Measurements from ENCODE around the gene MRPL11. TPM values are rescaled to one million over a fixed set of nuclear protein-coding genes. Genes with fewer than 3 reads are reported as not detected.

Gene MRPL11
- total RNA-seq, 1 experiment from 2014 or later, result 105 TPM

GRCh38 chr11:66462911-66463310 lies 24.3 kb upstream of the MRPL11 start:
- Histone ChIP-seq H2AFZ (ENCODE audit: low read length) (no peak overlapping the region), H3K27ac (ENCODE audit: insufficient read length, low read depth, low read length) (no peak overlapping the region), H4K20me1 (ENCODE audit: control insufficient read depth, insufficient read depth, insufficient read length) (no peaks in the 10 kb centered on the region), H3T11ph (ENCODE audit: low read length) (no peak overlapping the region), H2AK5ac (ENCODE audit: insufficient read length, low read length) (no peak overlapping the region), H4K91ac (ENCODE audit: insufficient read length, low read depth, low read length) (no peak overlapping the region), H2BK20ac (ENCODE audit: low read depth, low read length, poor library complexity, severe bottlenecking) (no peak overlapping the region), H2BK120ac (ENCODE audit: low read depth, low read length, poor library complexity, severe bottlenecking) (no peak overlapping the region), H4K8ac (replicated peaks; ENCODE audit: insufficient read length, low read depth, low read length) (no peak overlapping the region), H3K18ac (ENCODE audit: insufficient read length, low read depth, low read length) (no peak overlapping the region), H3K4me1 (ENCODE audit: insufficient read depth, low read length) (no peaks in the 10 kb centered on the region; the same call in 1 of the 2 replicates), H3K4me2 (ENCODE audit: insufficient read depth, insufficient read length, low read length) (no peak overlapping the region), H3K9me3 (ENCODE audit: control insufficient read depth, low read depth, low read length) (no peaks in the 10 kb centered on the region), H4K5ac (ENCODE audit: insufficient read length, low read depth, low read length) (no peak overlapping the region), H2BK15ac (ENCODE audit: low read depth, low read length) (no peak overlapping the region), H3K56ac (ENCODE audit: insufficient read length, low read depth, low read length) (no peak overlapping the region), H3K27me3 (ENCODE audit: insufficient read depth, low read length) (no peaks in the 10 kb centered on the region), H3K14ac (ENCODE audit: insufficient read depth, low read length) (no peak overlapping the region), H3K4ac (ENCODE audit: low read depth, low read length) (no peak overlapping the region), H3K23me2 (ENCODE audit: insufficient read length, low read depth, low read length, poor library complexity, severe bottlenecking) (peaks cover 6% of the 10 kb centered on the region), H3K79me1 (ENCODE audit: insufficient read depth, low read depth, low read length, poor library complexity, severe bottlenecking) (no peaks in the 10 kb centered on the region), H2BK12ac (ENCODE audit: insufficient read length, low read depth, low read length) (no peak overlapping the region), H2BK5ac (ENCODE audit: insufficient read length, low read length) (no peak overlapping the region), H3K79me2 (ENCODE audit: insufficient read depth, low read length) (no peaks in the 10 kb centered on the region), H3K23ac (ENCODE audit: insufficient read length, low read depth, low read length) (no peak overlapping the region), H3K9ac (ENCODE audit: extremely low read depth, insufficient read length, low read length) (no peak overlapping the region)
- peaks cover 16 to 27% of the 10 kb centered on the region in 2 experiments; a peak in 4 of 5 replicates for H3K9me3 Mint-ChIP-seq
- H3K36me3 Mint-ChIP-seq (ENCODE audit: insufficient read depth in 1 of 3, low read depth in 3 of 3), result peaks cover 0 to 23% (median 7%) of the 10 kb centered on the region in 3 experiments; a peak in 5 of 7 replicates
- H3K27me3 Mint-ChIP-seq (ENCODE audit: low read depth), result peaks cover 14% of the 10 kb centered on the region
- H3K27ac Mint-ChIP-seq, result no peak overlapping the region
- WGBS (ENCODE audit: extremely low coverage, insufficient read length, low lambda C conversion rate), result no CpG with 5 or more reads among the region's 3 CpGs
- no peak for TF ChIP-seq CTCF (conservative IDR thresholded peaks at IDR 0.05)
- DNase-seq, result no peak
- peaks cover 12 to 23% of the 10 kb centered on the region in 2 experiments for H3K4me1 Mint-ChIP-seq
- no peak overlapping the region for H3K4me3 Mint-ChIP-seq
